SK-N-SH (cell line): ENCODE results near the gene COMMD8.

Experiments
- CTCF ChIP-seq: fragments of 200-600 bp; sonication (generic); IDR thresholded peaks from 2 replicates; pipeline ENCODE4 v1.6.1; 2017; ENCODE audit warnings: antibody characterized with exemption, mild to moderate bottlenecking, moderate library complexity
- ELF1 ChIP-seq: IDR thresholded peaks from 2 replicates; pipeline ENCODE4 v1.4.0; 2012
- EP300 ChIP-seq, 2 experiments: IDR thresholded peaks; 2 replicates each; pipeline versions ENCODE4 v1.4.0 to v1.6.1; 2012; ENCODE audit warnings: borderline replicate concordance in 1 of 2, low read depth in 1 of 2, low read length in 1 of 2
- JUND ChIP-seq: IDR thresholded peaks from 2 replicates; pipeline ENCODE4 v1.4.0; 2012
- MEF2A ChIP-seq: IDR thresholded peaks from 2 replicates; pipeline ENCODE4 v1.4.0; 2012; ENCODE audit warnings: low read depth, borderline replicate concordance
- SIN3A ChIP-seq: IDR thresholded peaks from 2 replicates; pipeline ENCODE4 v1.6.1; 2012; ENCODE audit warnings: low read depth, mild to moderate bottlenecking, low read length, moderate library complexity, borderline replicate concordance

DNA sequence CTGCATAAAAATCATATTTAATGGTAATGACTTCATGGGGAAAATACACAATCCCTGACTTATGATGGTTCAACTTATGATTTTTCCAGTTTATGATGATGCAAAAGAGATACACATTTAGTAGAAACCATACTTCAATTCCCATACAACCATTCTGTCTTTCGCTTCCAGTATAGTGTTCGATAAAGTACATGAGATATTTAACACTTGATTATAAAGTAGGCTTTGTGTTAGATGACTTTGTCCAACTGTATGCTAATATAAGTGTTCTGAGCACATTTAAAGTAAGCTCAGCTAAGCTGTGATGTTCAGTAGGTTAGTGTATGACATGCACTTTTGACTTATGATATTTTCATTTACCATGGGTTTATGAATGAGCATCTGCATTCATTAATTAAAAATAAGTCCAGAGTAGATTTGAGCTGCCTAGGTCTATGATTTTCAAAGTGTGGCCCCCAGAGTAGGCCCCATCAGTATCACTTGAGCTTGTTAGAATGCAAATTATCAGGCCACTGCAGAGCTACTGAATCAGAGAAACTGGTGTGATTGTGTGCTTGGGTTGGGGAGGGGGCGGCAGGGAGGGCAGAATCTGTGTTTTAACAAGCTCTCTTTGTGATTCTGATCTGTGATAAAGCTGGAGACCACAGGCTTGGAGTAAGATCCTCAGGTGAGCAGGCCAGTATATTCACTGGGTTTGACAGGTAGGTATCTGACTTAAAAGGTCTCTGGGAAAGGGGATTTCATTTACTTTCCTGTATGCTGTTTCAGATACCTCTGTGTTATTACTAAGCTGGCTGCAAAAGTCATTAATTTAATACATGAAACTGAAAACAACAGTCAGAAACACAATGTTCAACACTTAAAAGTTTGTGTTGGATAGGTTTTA is 30.0 kb upstream of the COMMD8 start:
- TF ChIP-seq CTCF (no peak), JUND (no peak), EP300 (IDR thresholded peaks at IDR 0.05; ENCODE audit: borderline replicate concordance in 1 of 2, low read depth in 1 of 2, low read length in 1 of 2) (no peak), SIN3A (no peak), MEF2A (no peak), ELF1 (no peak)
